Femur (tissue), 1 donor: ENCODE measurements around the gene GOLIM4.
A peak's percentile ranks its signal among the peaks of the same experiment; 100 is the strongest.
"Not testable (repeated sequence)": the region's sequence is repeated elsewhere in the genome, so short reads cannot be mapped to it uniquely, and the experiment has no call there.

ENCODE experiments used
- DNase-seq: peaks from one replicate; pipeline ENCODE4 v3.0.0-alpha.2; 2017

GOLIM4 gene

DNA sequence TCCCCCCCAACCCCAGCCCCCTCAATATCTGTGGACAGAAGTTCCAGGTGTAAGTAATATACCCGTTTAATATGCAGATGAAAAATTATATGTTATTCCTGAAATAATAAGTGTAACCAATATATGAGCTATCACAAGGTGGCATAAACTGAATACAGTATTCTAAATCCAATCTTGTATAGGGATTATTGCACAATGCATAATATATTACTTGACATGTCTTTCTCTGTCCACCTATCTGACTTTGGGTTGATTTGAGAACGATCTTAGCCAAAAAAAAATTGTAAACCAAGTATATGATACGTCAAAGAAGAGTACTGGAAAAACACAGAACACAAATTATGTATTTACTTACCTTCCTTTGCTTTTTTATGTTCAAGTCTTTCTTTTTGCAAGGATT, 47.8 kb downstream of the GOLIM4 start:
- no peak for DNase-seq

DNA sequence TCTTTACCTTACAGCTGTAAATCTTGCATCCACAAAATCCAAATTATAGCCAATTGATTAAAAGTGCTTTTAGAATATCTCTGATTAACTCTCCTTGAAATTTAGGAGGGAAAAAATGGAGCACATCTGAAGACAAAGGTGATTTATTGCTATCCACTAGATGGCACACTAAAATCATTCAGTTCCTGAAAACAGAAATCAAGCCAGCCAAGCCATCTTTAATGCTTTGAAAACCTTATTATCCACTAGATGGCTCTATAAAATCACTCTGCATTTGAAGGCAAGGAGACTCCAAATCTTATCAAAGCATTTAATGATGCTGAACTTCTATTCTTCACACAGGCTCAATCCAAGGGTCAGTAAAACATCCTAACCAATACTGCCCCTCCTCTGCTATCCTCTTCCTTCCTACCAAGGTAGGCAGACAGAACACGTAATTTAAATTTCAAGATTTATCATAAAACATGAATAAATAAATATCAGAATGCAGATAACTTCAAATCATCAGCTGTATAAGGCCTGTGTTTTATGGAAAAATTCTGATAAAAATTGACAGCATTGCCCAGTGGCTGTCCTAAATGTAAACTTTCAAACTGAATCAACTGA, 48.4 kb downstream of the GOLIM4 start:
- DNase-seq = no peak

GRCh38 chr3:168044049-168044448, 51.7 kb downstream of the GOLIM4 start:
- no peak for DNase-seq

GRCh38 chr3:168040607-168041208, 55.0 kb downstream of the GOLIM4 start:
- DNase-seq = no peak

DNA sequence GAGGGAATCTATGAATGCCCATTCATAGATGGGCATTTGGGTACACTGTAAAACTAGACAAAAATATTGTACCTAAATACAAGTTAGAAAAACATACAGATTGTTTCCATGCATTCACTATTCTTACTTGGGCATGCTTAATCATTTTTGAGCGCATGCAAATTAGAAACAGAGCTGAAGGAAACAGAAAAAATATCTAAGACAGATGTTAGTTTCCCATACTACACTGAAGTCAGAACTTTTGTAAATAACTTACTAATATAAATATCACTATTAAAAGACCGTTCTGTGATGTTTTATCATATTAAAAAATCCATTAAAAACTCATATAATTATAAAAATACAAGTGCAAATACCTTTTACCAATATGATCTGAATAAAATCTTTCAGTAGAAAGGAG, 58.7 kb downstream of the GOLIM4 start:
- no peak for DNase-seq

- DNase-seq = no peak
Measured at GRCh38 chr3:168036619-168037018, 59.1 kb downstream of the GOLIM4 start.

GRCh38 chr3:168034152-168034928, 61.4 kb downstream of the GOLIM4 start:
- DNase-seq = no peak

DNA sequence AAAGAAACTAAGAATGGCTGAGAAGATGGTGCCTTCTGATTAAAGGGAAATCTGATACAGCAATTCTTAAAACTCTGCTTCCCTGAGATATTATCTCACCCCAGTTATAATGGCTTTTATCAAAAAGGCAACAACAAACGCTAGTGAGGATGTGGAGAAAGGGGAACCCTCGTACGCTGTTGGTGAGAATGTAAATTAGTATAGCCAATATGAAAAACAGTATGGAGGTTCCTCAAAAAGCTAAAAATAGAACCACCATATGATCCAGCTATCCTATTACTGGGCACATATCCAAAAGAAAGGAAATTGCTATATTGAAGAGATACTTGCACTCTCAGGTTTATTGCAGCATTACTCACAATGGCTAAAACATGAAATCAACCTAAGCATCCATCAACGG, 65.1 kb downstream of the GOLIM4 start:
- DNase-seq = no peak

DNA sequence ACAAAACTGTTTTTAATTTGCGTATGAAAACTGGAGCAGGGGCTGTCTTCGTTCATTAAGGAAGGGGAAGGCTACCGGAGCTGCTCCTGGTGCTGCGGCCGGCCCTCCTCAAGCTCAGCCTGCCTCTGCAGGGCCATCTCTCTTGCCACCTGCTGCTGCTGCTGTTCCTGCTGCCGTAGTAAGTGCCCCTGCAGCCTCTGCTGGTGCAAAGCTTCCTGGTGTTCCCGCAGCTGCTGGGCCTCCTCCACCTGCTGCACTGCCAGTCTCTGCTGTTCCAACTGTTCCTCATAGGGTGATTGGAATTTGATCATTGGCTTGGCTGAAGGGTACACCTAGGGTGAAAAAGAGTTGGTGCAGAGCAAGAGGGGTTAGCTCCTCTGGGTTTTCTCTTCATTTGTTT, 66.0 kb downstream of the GOLIM4 start:
- no peak for DNase-seq

GRCh38 chr3:168028086-168028485, 67.6 kb downstream of the GOLIM4 start:
- DNase-seq = no peak

DNA sequence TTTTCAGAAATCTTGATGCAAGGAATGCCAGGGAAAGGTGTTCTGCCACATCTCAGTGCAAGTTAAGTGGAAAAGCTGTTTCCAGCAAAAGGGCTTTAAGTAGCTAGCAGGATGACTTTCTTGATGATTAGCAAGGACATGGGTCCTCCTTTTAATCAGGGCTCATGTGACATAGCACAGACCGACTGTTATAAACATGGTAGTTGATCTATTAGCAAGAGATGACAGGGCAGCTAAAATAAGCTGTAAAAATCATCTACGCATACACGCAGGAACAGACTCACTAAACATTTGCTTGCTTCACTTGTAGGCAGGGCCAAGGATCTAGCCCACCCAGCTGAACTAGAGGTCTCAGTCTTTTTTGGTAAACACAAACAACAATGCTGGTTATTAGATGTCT, 69.0 kb downstream of the GOLIM4 start:
- no peak for DNase-seq

GRCh38 chr3:168025076-168025475, 70.6 kb downstream of the GOLIM4 start:
- no peak for DNase-seq

DNA sequence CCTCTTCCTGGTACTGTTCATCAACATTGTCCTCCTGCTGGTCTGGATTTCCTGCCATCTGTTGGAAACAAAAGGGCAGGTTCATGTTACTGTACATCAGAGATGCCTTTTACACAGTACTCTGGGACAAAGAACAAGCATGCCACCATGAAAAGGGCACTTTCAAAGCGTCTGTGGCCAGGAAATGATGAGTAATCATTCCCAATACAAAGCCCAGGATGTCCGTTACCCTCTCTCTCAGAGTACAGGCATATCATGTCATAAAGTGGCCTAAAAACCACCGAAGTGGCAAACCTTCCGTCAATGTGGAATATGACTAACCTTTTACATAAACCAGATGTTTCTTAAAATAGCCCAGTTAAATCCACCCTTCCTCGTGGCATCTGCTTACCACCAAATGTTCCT, 71.2 kb downstream of the GOLIM4 start:
- DNase-seq = no peak

DNA sequence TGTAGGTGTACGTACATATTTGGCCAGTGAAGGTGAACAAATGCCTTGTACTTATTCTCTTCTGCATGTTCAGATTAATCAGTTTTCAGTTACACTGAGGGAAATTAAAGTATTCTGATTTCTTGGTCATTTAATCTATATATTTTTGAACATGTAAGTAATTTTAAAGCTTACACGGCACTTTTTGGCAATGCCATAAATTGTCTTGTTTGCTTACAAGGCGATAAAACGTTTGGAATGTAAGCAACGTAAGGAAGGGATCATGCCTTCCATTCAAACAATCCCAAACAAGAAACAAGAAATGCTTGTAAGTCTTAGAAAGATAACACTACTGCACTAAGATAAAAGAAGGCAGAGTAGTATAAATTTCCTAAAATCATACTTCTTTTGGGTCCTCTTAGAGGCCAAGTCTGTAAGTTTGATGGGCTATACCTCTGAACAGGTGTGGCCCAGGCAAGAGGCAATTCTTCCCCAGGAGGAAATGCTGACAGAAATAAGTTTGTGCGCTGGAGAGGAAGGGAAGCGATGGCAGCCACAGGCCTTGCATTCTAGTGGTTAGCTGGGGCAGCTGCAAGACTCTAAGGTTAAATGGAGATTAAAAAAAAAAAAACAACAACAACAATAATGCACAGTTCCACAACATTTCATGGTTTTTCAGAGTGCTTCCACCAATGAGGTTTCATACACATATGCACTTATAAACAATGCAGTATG, 73.8 kb downstream of the GOLIM4 start:
- no peak for DNase-seq

- not testable (repeated sequence) for DNase-seq
Measured at GRCh38 chr3:168011280-168011679, 84.4 kb downstream of the GOLIM4 start.

DNA sequence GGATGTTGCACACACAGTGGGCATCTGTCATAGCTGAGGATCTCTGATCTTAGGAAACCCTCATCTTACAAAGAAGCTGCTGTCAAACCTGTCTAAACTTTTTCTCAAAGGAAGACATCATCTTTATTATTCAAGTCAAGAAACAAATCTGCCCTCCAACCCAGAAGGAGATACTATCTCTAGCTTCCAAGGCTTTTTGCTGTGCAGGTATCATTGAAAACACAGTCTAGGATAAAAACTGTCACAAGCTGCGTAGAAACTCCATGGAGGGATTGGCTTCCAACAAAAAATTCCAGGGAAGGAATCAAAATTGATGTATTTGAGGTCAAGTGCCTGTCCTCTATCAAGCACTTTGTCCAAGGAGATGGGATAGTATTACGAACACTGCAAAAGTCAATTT, 89.1 kb downstream of the GOLIM4 start:
- no peak for DNase-seq

DNA sequence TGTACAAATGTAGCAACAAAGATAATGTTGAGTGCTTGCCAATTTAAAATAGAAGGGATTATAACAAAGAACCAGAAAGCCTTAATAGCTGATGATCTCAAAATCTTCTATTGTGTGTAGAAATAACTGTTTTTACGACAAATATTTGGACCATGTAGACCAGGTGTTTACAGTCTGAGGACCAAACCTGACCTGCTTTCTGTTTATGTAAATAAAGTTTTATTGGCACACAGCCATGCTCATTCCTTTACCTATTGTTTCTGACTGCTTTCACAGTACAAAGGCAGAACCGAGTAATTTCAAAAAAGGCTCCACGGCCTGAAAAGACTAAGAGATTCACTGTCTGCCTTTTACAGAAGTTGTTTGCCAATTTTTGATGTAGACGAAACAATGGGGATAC, 91.8 kb downstream of the GOLIM4 start:
- DNase-seq = no peak

DNA sequence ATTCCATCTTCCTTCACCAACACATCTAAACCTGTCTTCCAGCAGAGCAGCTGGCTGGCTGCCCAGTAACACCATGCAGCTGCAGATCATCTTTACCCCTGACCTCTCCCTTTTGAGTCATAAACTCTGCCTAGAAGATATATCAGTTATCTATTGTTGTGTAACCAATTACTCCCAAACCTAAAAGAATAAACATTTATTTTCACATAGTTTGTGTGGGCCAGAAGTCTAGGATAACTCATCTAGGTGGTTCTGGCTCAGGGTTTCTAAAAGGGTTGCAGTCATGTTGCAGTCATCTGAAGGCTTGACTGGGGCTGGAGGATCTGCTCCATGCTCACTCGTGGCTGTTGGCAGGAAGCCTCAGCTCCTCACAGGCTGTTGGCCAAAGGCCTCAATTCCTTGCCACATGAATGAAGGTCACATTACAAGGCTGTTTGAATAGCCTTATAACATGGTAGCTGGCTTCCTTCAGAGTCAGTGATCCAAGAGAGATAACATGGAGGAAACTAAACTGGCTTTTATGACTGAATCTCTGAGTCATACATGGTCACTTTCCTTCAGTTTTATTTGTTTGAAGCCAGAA, 92.8 kb downstream of the GOLIM4 start:
- peak; percentile 27 for DNase-seq

DNA sequence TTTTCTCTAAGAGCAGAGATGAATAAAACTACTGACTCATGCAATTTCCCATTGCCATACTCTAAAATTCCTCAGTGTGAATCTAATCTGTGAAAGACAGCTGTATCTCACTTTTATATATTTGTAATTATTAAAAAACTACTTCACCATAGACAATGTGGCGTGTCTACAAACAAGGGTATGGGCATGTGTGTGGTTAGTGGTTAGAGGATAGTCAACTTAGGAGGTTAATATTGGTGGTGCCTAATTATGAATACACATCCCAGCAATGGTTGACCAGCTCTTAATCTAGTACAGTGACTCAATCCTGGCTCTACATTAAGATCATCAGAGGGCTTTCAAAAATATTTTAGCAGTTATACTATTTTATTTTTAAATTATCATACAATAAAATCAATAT, 94.5 kb downstream of the GOLIM4 start:
- DNase-seq = no peak

GRCh38 chr3:167998253-167998652, 97.5 kb downstream of the GOLIM4 start:
- no peak for DNase-seq

DNA sequence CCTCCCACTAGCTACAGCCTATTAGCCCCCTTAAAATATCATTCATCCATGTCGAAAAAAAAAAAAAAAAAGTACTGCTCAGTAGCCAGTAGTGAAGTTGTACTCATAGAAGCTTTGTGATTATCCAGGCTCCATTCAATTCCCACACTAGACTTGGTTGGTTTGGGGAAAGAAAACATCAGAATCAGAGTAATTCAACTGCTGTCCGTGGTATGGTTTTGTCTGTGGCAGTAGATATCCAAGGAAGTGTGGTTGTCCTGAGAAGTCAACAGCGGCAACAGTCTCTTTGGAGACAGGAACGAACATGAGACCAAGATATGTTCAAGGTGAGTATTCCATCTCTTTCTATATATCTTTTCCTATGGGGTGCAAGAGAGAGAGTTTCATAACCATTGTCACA, 99.2 kb downstream of the GOLIM4 start:
- DNase-seq = no peak

GRCh38 chr3:167992381-167992780, 103.3 kb downstream of the GOLIM4 start:
- no peak for DNase-seq

DNA sequence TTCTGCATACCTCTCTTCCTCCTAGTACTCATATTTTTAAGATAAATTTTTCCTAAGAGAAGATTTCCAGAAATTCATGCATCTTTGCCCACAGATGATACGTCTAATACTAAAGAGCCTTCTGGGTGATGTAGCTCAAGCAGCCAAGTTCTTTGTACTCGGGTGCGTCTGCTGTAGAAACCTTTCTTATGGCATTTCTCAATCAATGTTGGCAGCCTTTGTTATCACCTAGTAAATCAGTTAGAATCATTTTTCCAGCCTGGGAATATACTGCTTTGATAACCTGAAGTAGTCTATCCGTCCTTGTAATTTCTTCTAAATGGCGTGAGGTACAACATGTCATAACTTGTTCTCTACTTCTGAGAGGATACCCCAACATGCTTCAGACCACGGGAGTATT, 104.5 kb downstream of the GOLIM4 start:
- DNase-seq = no peak
